GM20000 (cell line): Measurements from ENCODE around the gene DPF3.

ENCODE experiments used
- DNase-seq: peaks from one replicate; pipeline ENCODE4 v3.0.0; 2012; ENCODE audit warnings: low spot score
- TF ChIP-seq, protein P1 (sequence below): IDR thresholded peaks from 2 replicates; pipeline ENCODE4 v1.5.1; 2012; ENCODE audit warnings: mild to moderate bottlenecking, control low read depth; ENCODE audit errors: extremely low read depth, missing control alignments

DPF3 gene

GRCh38 chr14:72599579-72600470 lies 294.1 kb downstream of the DPF3 start:
- DNase-seq: no peak

GRCh38 chr14:72598306-72598705 lies 295.6 kb downstream of the DPF3 start:
- peak; percentile 41 for DNase-seq
- TF ChIP-seq, protein P1, sequence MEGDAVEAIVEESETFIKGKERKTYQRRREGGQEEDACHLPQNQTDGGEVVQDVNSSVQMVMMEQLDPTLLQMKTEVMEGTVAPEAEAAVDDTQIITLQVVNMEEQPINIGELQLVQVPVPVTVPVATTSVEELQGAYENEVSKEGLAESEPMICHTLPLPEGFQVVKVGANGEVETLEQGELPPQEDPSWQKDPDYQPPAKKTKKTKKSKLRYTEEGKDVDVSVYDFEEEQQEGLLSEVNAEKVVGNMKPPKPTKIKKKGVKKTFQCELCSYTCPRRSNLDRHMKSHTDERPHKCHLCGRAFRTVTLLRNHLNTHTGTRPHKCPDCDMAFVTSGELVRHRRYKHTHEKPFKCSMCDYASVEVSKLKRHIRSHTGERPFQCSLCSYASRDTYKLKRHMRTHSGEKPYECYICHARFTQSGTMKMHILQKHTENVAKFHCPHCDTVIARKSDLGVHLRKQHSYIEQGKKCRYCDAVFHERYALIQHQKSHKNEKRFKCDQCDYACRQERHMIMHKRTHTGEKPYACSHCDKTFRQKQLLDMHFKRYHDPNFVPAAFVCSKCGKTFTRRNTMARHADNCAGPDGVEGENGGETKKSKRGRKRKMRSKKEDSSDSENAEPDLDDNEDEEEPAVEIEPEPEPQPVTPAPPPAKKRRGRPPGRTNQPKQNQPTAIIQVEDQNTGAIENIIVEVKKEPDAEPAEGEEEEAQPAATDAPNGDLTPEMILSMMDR: no peak

More at GRCh38 chr14:72599579-72600470, 294.1 kb downstream of the DPF3 start:
- TF ChIP-seq, protein P1: no peak

DNA sequence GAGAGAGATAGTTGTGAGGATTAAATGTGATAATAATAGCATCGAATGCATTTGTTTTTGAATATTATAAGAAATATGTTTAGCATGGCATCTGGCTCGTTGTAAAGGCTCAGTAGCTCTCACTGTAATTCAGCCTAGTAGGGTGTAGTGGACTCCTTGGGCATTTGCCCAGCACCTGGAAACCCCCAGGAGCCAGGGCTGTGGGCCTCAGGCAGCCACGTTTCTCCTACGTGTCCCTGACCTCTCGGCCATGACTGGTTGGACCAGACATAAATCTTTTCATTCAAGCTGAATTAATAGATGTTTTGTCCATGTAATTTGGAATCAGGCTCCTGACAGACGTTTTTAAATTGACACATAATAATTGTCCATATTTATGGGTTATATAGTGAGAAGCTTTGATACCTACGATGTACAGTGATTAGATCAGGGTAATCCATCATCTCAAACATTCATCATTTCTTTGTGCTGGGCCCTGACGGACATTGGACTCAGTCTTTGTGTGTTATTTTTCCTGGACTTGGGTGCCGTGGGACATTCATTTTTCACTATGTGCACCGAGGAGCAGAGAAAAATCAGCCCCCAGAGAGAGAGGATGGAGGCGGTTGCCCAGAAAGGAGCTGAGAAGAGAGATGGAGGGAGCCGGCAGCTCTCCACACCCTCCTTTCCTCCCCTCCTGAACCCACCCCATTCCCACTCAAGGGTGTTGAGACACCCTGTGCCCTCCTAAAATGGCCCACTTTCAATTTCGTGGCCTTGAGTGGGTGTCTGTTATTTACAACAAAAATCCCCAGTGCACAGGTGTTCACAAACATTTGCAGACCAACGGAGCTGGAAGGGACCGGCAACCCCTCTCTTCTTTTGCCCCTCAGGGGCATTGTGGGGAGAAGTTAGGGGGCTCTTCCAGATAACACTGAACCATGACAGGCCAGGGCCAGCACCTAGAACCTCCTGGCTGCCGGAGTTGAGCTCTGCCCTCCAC lies 296.4 kb downstream of the DPF3 start:
- TF ChIP-seq, protein P1: no peak
- no peak for DNase-seq

- TF ChIP-seq, protein P1: no peak
- DNase-seq: no peak
Measured at GRCh38 chr14:72595152-72595862, 298.6 kb downstream of the DPF3 start.

GRCh38 chr14:72594099-72594901 lies 299.6 kb downstream of the DPF3 start:
- DNase-seq: peak; percentile 27
- TF ChIP-seq, protein P1: no peak

DNA sequence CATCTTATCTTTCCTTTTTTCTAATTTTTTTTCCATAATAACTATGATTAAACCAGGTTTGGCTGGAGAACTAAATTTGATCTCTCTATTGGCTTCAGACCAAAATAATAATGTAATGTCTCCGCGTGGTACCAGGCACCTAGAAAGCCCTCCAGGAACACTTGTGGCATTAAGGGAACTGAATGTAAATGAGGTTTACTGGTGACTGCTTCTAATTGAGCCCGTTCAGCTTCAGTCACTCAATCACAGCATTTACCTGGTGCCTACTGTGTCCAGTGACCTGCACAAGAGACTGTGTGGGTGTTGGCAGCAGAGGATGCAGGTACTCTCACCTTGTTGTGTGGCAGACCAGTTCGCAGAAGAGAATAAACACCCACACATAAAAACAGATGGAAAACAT lies 302.5 kb downstream of the DPF3 start:
- no peak for DNase-seq
- TF ChIP-seq, protein P1: no peak
